ENCODE measurements around the gene C2CD4D. TPM values are rescaled to one million over a fixed set of nuclear protein-coding genes. Genes with fewer than 3 reads are reported as not detected.

Gene C2CD4D
- total and polyA plus RNA-seq, 7 experiments from 2014 or later: 0.18 to 0.87 (median 0.34) TPM; not detected in 4

GRCh38 chr1:151834239-151834638 lies 5.4 kb downstream of the C2CD4D start:
- DNase-seq (no peak), ATAC-seq (no peak)
- peaks cover 47 to 59% of the 10 kb centered on the region in 2 donors for H3K4me1 ChIP-seq (ENCODE audit: control insufficient read depth in 2 of 2, insufficient read depth in 2 of 2, low read length in 2 of 2)
- H3K27me3 ChIP-seq (ENCODE audit: control insufficient read depth in 2 of 2, insufficient read depth in 2 of 2, low read length in 2 of 2): no peaks in the 10 kb centered on the region
- no peaks in the 10 kb centered on the region for H3K9me3 ChIP-seq (ENCODE audit: control insufficient read depth in 2 of 3, low read length in 3 of 3)
- CTCF ChIA-PET: interaction anchor here (0.7 to 2.2 kb wide), 4 partner anchors 12 to 293 kb away, joined by 4 to 6 read pairs (median 5); no protein-coding TSS in a partner anchor
- POLR2A ChIA-PET: interaction anchor here (1.0 to 1.4 kb wide), 2 partner anchors 11 to 76 kb away, joined by 3 read pairs; no protein-coding TSS in a partner anchor
- peaks cover 0 to 1% (median 0%) of the 10 kb centered on the region in 5 donors for H3K36me3 Mint-ChIP-seq
- H3K27ac ChIP-seq (ENCODE audit: low read depth, low read length): no peak overlapping the region
- H3K27ac Mint-ChIP-seq: no peak overlapping the region
- intact Hi-C loops (cut with micrococcal nuclease): no loop called here
- peaks cover 0 to 6% (median 0%) of the 10 kb centered on the region in 5 donors for H3K27me3 Mint-ChIP-seq
- no peak overlapping the region for H3K4me3 ChIP-seq (ENCODE audit: low read length)
- H3K9me3 Mint-ChIP-seq: peaks cover 0 to 4% (median 0%) of the 10 kb centered on the region in 11 donors
- no peak overlapping the region for H3K4me3 Mint-ChIP-seq
- H3K36me3 ChIP-seq (ENCODE audit: control insufficient read depth in 2 of 3, insufficient read depth in 3 of 3, low read length in 3 of 3): no peaks in the 10 kb centered on the region
- H3K4me1 Mint-ChIP-seq: peaks cover 46 to 76% (median 66%) of the 10 kb centered on the region in 7 donors

- intact Hi-C loops (cut with micrococcal nuclease): no loop called here
- Histone ChIP-seq H3K4me3 (ENCODE audit: low read length) (no peak overlapping the region), H3K9me3 (ENCODE audit: control insufficient read depth in 2 of 3, low read length in 3 of 3) (no peaks in the 10 kb centered on the region), H3K27me3 (ENCODE audit: control insufficient read depth in 2 of 2, insufficient read depth in 2 of 2, low read length in 2 of 2) (no peaks in the 10 kb centered on the region), H3K4me1 (ENCODE audit: control insufficient read depth in 2 of 2, insufficient read depth in 2 of 2, low read length in 2 of 2) (peaks cover 49 to 64% of the 10 kb centered on the region in 2 donors), H3K36me3 (ENCODE audit: control insufficient read depth in 2 of 3, insufficient read depth in 3 of 3, low read length in 3 of 3) (no peaks in the 10 kb centered on the region), H3K27ac (ENCODE audit: low read depth, low read length) (no peak overlapping the region)
- no peak for ATAC-seq
- CTCF ChIA-PET: interaction anchor here (0.7 kb wide), 1 partner anchor 68 kb away, joined by 3 read pairs; no protein-coding TSS in a partner anchor
- Mint-ChIP-seq H3K27me3 (peaks cover 0 to 5% (median 0%) of the 10 kb centered on the region in 5 donors), H3K9me3 (peaks cover 0 to 2% (median 0%) of the 10 kb centered on the region in 11 donors), H3K36me3 (peaks cover 0 to 1% (median 0%) of the 10 kb centered on the region in 5 donors), H3K27ac (peak overlapping the region in 7 of 9 donors; percentile 7 to 75 (median 51)), H3K4me3 (no peak overlapping the region), H3K4me1 (peaks cover 53 to 80% (median 71%) of the 10 kb centered on the region in 7 donors)
- DNase-seq: no peak
- POLR2A ChIA-PET: interaction anchor here (0.6 kb wide), 1 partner anchor 43 kb away, joined by 3 read pairs; the partner anchor contains the start of gene TDRKH
These were observed 6.3 kb downstream of the C2CD4D start for GRCh38 chr1:151833172-151833900.

- intact Hi-C loops (cut with micrococcal nuclease): no loop called here
- ChIA-PET POLR2A (interaction anchor here (0.6 kb wide), 1 partner anchor 42 kb away, joined by 3 read pairs; the partner anchor contains the start of gene TDRKH), CTCF (interaction anchor here (0.7 kb wide), 1 partner anchor 69 kb away, joined by 3 read pairs; no protein-coding TSS in a partner anchor)
- Mint-ChIP-seq H3K36me3 (no peaks in the 10 kb centered on the region), H3K9me3 (peaks cover 0 to 2% (median 0%) of the 10 kb centered on the region in 11 donors), H3K27me3 (peaks cover 0 to 2% (median 0%) of the 10 kb centered on the region in 5 donors), H3K4me3 (no peak overlapping the region), H3K27ac (peak overlapping the region in 6 of 9 donors; percentile 34 to 74 (median 69)), H3K4me1 (peaks cover 54 to 84% (median 76%) of the 10 kb centered on the region in 7 donors)
- no peaks in the 10 kb centered on the region for H3K9me3 ChIP-seq (ENCODE audit: control insufficient read depth in 2 of 3, low read length in 3 of 3)
- ATAC-seq: no peak
- no peak overlapping the region for H3K27ac ChIP-seq (ENCODE audit: low read depth, low read length)
- H3K4me3 ChIP-seq (ENCODE audit: low read length): no peak overlapping the region
- H3K36me3 ChIP-seq (ENCODE audit: control insufficient read depth in 2 of 3, insufficient read depth in 3 of 3, low read length in 3 of 3): no peaks in the 10 kb centered on the region
- peaks cover 52 to 68% of the 10 kb centered on the region in 2 donors for H3K4me1 ChIP-seq (ENCODE audit: control insufficient read depth in 2 of 2, insufficient read depth in 2 of 2, low read length in 2 of 2)
- H3K27me3 ChIP-seq (ENCODE audit: control insufficient read depth in 2 of 2, insufficient read depth in 2 of 2, low read length in 2 of 2): no peaks in the 10 kb centered on the region
- no peak for DNase-seq
These were observed 7.2 kb downstream of the C2CD4D start for GRCh38 chr1:151832318-151832980.

GRCh38 chr1:151831605-151832004 lies 8.0 kb downstream of the C2CD4D start, which contains the start of gene RORC:
Gene RORC, minus strand, starts transcription at chr1:151831802. Its CDS starts 38 bp downstream, at chr1:151831764.
- Histone ChIP-seq H3K4me3 (ENCODE audit: low read length) (no peak within 1 kb of the TSS), H3K27me3 (ENCODE audit: control insufficient read depth in 2 of 2, insufficient read depth in 2 of 2, low read length in 2 of 2) (no peaks in the 10 kb centered on the region), H3K4me1 (ENCODE audit: control insufficient read depth in 2 of 2, insufficient read depth in 2 of 2, low read length in 2 of 2) (peaks cover 48 to 64% of the 10 kb centered on the region in 2 donors), H3K9me3 (ENCODE audit: control insufficient read depth in 2 of 3, low read length in 3 of 3) (no peaks in the 10 kb centered on the region), H3K36me3 (ENCODE audit: control insufficient read depth in 2 of 3, insufficient read depth in 3 of 3, low read length in 3 of 3) (no peaks in the 10 kb centered on the region), H3K27ac (ENCODE audit: low read depth, low read length) (no peak within 1 kb of the TSS)
- Mint-ChIP-seq H3K27ac (peak within 1 kb of the TSS in 7 of 9 donors; percentile 14 to 83 (median 72)), H3K4me3 (peak within 1 kb of the TSS in 2 of 10 donors; percentile 12 to 72), H3K9me3 (peaks cover 0 to 1% (median 0%) of the 10 kb centered on the region in 11 donors), H3K4me1 (peaks cover 46 to 83% (median 68%) of the 10 kb centered on the region in 7 donors), H3K27me3 (no peaks in the 10 kb centered on the region), H3K36me3 (no peaks in the 10 kb centered on the region)
- intact Hi-C loops (cut with micrococcal nuclease): no loop called here
- ChIA-PET CTCF (no interaction called here), POLR2A (no interaction called here)
- no peak for ATAC-seq
- no peak for DNase-seq

GRCh38 chr1:151831256-151831591 lies 8.4 kb downstream of the C2CD4D start:
- Histone ChIP-seq H3K36me3 (ENCODE audit: control insufficient read depth in 2 of 3, insufficient read depth in 3 of 3, low read length in 3 of 3) (no peaks in the 10 kb centered on the region), H3K4me1 (ENCODE audit: control insufficient read depth in 2 of 2, insufficient read depth in 2 of 2, low read length in 2 of 2) (peaks cover 47 to 63% of the 10 kb centered on the region in 2 donors), H3K27me3 (ENCODE audit: control insufficient read depth in 2 of 2, insufficient read depth in 2 of 2, low read length in 2 of 2) (no peaks in the 10 kb centered on the region), H3K4me3 (ENCODE audit: low read length) (no peak overlapping the region), H3K9me3 (ENCODE audit: control insufficient read depth in 2 of 3, low read length in 3 of 3) (no peaks in the 10 kb centered on the region), H3K27ac (ENCODE audit: low read depth, low read length) (no peak overlapping the region)
- H3K4me3 Mint-ChIP-seq: peak overlapping the region in 1 of 10 donors; percentile 64
- peak overlapping the region in 4 of 9 donors; percentile 14 to 83 (median 64) for H3K27ac Mint-ChIP-seq
- H3K9me3 Mint-ChIP-seq: no peaks in the 10 kb centered on the region
- no peaks in the 10 kb centered on the region for H3K27me3 Mint-ChIP-seq
- ChIA-PET CTCF (no interaction called here), POLR2A (no interaction called here)
- no peak for DNase-seq
- intact Hi-C loops (cut with micrococcal nuclease): no loop called here
- H3K36me3 Mint-ChIP-seq: no peaks in the 10 kb centered on the region
- H3K4me1 Mint-ChIP-seq: peaks cover 42 to 83% (median 67%) of the 10 kb centered on the region in 7 donors
- no peak for ATAC-seq

- no peaks in the 10 kb centered on the region for H3K9me3 ChIP-seq (ENCODE audit: control insufficient read depth in 2 of 3, low read length in 3 of 3)
- ChIA-PET POLR2A (no interaction called here), CTCF (interaction anchor here (0.6 kb wide), 1 partner anchor 40 kb away, joined by 7 read pairs; no protein-coding TSS in a partner anchor)
- H3K4me1 ChIP-seq (ENCODE audit: control insufficient read depth in 2 of 2, insufficient read depth in 2 of 2, low read length in 2 of 2): peaks cover 52 to 65% of the 10 kb centered on the region in 2 donors
- intact Hi-C loops (cut with micrococcal nuclease): no loop called here
- Mint-ChIP-seq H3K9me3 (no peaks in the 10 kb centered on the region), H3K4me1 (peaks cover 41 to 86% (median 62%) of the 10 kb centered on the region in 7 donors), H3K36me3 (no peaks in the 10 kb centered on the region), H3K4me3 (peak overlapping the region in 6 of 10 donors; percentile 44 to 80 (median 72)), H3K27me3 (no peaks in the 10 kb centered on the region), H3K27ac (peak overlapping the region; percentile 3 to 91 (median 80))
- no peaks in the 10 kb centered on the region for H3K36me3 ChIP-seq (ENCODE audit: control insufficient read depth in 2 of 3, insufficient read depth in 3 of 3, low read length in 3 of 3)
- no peak overlapping the region for H3K27ac ChIP-seq (ENCODE audit: low read depth, low read length)
- no peaks in the 10 kb centered on the region for H3K27me3 ChIP-seq (ENCODE audit: control insufficient read depth in 2 of 2, insufficient read depth in 2 of 2, low read length in 2 of 2)
- no peak overlapping the region for H3K4me3 ChIP-seq (ENCODE audit: low read length)
- DNase-seq (no peak), ATAC-seq (no peak)
These were observed 9.6 kb downstream of the C2CD4D start for GRCh38 chr1:151830055-151830454.
